Skin epidermis (tissue), 12 donors: Measurements from ENCODE around the gene ADAMTSL2.

Experiments
- H3K27ac ChIP-seq, 21 experiments: fragments of 200-600 bp; sonication (generic) in 11 of 21; one replicate each; pipeline ENCODE4 v1.5.0; 2020; ENCODE audit warnings: mild to moderate bottlenecking in 3 of 21, inconsistent platforms in 2 of 21, moderate library complexity in 2 of 21
- H3K4me3 ChIP-seq, 7 experiments: fragments of 200-600 bp; sonication (generic) in 2 of 7; one replicate each; pipeline ENCODE4 v1.5.0; 2020; ENCODE audit warnings: inconsistent platforms in 2 of 7, mild to moderate bottlenecking in 2 of 7, moderate library complexity in 1 of 7

Gene ADAMTSL2

DNA sequence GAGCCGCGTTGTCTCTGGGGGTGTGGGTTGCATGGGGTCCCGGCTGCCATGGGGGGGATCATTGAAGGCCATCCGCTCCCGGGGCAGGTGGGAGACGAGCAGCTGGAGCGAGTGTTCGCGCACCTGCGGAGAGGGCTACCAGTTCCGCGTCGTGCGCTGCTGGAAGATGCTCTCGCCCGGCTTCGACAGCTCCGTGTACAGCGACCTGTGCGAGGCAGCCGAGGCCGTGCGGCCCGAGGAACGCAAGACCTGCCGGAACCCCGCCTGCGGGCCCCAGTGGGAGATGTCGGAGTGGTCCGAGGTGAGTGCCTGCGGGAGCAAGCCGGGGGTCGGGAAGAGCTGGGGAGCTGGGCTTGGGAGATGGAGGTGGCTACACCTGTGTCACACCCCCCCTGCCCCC lies 33.7 kb downstream of the ADAMTSL2 start:
- Histone ChIP-seq H3K4me3 (no peak overlapping the region), H3K27ac (no peak overlapping the region)

DNA sequence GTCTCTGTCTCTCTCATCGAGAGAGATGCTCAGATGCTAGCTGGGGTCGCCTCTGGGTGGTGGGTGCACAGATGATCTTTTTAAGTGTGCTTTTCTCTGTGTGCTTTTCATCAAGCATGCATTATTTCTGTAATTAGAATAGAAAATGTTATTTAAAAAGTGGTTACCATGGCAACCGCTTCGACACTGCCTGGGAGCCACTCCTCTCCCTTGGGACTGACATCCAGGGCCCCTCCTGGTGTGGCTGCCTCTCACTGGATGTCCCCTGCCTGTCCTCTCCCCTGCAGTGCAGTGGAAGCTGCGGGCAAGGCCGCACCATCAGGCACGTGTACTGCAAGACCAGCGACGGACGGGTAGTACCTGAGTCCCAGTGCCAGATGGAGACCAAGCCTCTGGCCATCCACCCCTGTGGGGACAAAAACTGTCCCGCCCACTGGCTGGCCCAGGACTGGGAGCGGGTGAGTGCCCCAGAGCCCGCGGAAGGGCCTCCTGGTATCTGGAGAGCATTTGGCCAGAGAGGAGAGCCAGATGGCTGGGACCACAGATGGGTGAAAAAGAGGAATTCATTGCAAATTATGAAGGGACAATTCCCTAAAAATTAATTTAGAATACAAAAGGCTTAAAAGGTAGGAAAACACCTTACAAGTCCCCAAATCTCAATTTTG lies 34.7 kb downstream of the ADAMTSL2 start:
- Histone ChIP-seq H3K27ac (no peak overlapping the region), H3K4me3 (no peak overlapping the region)

DNA sequence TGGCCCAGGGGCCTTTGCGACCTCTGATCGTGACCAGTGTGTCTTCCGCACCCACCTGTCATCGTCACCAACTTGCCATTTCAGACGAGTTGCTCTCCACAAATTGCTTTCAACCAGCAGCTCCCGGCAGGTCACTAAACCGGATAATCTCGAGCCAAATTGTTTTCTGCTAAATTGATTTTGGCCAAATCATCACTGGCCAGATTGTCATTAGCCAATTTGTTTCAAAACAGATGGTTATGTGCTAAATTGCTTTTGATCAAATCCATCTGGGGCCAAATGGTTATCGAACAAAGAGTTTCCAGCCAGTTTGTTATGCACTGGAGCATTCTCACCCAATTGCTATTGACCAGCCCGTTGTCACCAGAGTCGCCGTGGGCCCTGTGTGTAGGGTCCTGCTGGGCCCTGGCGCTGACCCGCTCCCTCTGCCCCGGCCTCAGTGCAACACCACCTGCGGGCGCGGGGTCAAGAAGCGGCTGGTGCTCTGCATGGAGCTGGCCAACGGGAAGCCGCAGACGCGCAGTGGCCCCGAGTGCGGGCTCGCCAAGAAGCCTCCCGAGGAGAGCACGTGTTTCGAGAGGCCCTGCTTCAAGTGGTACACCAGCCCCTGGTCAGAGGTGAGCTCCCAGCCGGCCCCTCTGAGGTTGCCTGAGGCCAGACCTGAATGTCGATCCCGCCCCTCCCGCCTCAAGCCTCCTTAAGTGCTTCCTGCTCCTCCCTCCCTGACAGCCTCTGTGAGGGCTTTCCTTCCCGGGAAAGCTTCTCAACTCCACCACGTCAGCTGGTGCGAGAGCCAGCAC lies 35.6 kb downstream of the ADAMTSL2 start:
- Histone ChIP-seq H3K27ac (no peak overlapping the region), H3K4me3 (no peak overlapping the region)

DNA sequence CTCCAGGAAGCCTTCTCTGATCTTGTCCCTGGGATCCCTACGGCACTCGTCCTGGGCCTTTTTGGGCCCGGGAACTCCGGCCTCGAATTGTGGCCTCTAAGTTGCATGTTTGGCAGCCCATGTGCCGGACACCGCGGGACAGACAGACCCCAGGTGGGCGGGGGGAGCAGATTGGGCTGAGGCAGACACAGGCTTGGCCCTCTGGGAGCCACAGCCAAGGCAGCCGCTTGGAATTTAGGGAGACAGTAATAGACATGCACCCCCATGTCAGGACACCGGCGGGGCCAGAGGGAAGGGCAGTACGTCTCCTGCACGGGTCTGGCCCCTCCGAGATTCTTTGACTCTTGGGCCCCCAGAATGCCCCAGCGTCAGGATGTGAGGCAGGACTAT lies 36.2 kb downstream of the ADAMTSL2 start:
- Histone ChIP-seq H3K27ac (no peak overlapping the region), H3K4me3 (no peak overlapping the region)

DNA sequence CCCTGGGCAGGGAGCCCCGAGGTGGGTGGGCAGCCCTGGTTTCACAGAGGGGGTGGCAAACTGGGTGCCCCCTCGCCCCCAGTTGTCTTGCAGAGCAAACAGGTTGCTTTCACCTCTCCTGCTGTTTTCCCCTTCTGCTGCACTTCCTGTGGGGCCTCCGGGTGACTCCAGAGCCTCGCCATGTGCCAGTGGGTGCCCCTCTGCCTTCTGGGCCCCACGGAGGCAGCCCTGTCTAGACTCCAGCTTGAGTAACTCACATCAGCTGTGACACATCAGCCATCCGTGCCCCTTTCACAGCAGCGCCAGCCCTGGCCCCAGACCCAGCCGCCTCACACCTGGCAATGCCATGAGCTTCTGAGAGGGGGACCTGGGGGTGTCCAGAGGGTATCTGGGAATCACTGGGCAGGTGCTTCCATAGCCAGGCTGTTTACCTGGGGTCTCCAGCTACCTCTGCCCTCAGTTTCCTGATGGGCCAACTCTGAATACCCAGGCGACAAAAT lies 36.9 kb downstream of the ADAMTSL2 start:
- H3K4me3 ChIP-seq = no peak overlapping the region

DNA sequence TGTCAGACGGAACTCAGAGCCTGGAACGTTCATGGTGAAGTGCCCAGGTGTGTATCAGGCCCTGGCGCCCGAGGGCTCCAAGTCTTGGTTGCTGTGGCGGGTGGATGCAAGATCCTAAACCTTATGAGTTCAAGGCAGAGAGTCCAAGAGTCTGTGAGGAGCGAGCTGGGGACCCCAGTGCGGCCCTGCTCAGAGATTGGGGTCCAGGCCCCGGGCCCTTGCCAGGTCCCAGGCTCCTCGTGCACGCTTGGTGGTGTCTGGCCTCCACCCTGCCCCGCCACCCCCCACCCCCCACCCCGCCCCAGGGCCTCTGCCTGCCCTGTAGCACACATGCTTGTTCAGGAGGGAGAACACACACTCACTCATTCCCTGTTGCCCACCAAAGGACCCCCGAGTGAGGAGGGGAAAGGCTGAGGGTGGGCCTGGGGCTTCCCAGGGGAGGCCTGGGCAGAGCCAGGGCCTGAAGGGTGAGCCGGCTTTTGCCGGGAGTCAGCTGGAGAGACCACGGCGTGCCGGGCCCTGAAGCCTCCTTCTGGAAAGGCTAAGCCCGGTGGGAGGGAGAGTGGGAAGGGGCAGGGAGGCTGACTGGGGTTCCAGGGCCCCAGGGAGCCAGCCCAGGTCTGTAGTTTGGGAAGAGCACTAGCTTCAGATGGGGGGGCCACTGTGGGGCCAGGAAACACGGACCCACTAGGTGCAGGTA lies 37.5 kb downstream of the ADAMTSL2 start:
- Histone ChIP-seq H3K4me3 (no peak overlapping the region), H3K27ac (no peak overlapping the region)

More for the DNA sequence above, 36.9 kb downstream of the ADAMTSL2 start:
- no peak overlapping the region for H3K27ac ChIP-seq

DNA sequence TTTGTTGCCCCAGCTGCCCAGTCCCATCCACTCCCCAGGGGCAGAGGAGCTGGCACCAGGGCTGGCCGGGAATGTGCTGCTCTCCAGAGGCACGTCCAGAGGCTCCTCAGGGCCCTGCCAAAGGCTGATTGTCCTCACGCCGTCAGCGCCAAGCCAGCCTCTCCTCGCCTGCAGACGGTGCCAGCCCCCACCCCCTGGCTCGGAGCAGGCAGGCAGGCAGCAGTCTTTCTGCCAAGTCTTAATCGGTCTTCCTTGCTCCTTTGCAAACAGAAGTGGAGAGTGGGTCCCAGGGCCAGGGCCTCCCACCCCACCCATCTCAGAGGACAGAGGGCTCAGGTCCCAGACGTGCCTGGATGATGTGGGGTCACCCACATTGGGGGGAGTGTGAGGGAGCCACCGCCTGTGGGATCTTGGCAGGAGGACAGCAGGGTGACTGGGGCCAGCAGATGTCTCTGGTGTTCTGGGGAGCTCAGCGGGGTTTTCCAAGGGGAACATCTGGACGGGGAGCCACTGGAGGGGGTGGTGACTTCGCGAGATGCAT lies 38.4 kb downstream of the ADAMTSL2 start:
- Histone ChIP-seq H3K4me3 (no peak overlapping the region), H3K27ac (no peak overlapping the region)

DNA sequence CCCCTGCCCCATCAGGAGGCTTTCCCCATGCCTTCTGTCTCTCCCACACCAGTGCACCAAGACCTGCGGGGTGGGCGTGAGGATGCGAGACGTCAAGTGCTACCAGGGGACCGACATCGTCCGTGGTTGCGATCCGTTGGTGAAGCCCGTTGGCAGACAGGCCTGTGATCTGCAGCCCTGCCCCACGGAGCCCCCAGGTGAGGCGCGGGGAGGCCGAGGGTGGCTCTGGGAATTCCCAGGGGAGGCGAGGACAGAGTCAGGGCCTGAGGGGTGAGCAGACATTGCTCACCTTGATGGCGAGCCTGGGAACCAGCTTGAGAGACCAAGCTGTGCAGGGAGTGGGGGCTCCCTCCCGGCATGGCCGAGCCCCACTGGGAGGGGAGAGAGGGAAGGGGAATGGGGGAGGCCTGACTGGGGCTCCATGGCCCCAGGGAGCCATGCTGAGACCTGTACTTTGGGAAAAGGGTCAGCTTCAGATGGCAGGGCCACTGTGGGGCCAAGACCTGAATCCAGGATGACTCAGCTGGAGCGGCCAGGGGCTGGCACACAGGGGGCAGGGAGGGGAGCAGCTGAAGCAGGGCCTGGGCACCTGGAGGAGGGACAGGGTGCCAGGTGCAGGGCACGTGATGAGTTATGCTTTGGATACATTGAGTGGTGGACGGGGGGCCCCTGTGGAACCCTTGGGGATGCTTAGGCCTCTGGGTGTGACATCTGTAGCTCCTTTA lies 39.4 kb downstream of the ADAMTSL2 start:
- H3K27ac ChIP-seq = no peak overlapping the region
- H3K4me3 ChIP-seq = no peak overlapping the region

DNA sequence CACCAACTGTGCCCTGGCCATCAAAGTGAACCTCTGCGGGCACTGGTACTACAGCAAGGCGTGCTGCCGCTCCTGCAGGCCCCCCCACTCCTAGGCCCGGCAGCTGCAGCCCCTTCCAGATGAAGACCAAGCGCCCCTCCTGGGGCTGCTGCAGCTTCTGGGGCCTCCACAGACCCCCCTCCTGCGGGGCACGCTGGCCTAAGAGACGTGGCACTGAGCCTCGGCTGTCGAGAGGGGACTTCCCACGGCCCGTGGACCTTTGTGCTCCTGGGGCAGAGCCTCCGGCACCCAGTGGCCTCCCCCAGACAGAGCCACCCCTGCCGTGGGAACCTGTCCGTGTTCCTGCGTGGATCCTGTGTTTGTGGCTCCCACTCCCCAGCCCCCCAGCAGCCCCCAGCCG lies 40.3 kb downstream of the ADAMTSL2 start:
- Histone ChIP-seq H3K27ac (no peak overlapping the region), H3K4me3 (no peak overlapping the region)

DNA sequence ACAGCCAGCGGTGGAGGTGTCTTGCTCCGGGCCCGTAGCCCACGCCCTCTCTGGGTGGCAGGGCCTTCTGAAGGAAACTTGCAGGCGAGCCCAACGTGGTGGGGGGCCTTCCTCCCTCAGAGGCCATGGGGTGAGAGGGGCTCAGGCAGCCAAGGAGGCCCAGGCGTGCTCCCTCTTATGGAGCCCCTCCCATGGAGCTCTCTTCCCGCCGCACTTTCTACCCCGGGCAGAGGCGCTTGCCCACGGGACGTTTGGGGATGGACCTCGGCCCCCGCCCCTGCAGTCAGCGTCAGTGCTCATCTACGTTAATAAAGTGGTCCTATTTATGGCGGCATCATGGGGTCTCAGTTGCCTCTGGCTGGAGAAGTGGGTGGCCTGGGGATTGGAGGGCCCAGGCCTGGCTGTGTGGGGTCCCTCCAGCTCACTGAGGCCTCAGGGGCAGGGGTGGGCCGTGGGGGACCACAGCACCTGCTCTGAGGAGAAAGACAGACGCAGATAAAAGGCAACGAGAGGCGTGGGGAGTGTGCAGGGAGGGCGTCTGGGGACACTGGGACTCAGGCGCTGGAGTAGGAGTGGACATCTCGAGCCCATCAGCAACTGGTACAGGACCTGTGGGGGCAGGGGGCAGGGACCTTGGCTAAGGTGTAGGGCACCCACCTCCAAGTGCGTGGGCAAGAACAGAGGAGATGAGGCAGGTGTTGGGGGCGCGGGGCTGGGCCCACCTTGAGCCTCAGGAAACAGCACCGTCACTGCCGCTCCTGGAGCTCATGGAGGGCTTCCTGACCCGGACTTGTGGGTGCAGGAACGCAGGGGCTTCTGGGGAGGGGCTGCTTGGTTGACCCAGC lies 40.9 kb downstream of the ADAMTSL2 start:
- H3K27ac ChIP-seq = no peak overlapping the region
- H3K4me3 ChIP-seq = no peak overlapping the region

DNA sequence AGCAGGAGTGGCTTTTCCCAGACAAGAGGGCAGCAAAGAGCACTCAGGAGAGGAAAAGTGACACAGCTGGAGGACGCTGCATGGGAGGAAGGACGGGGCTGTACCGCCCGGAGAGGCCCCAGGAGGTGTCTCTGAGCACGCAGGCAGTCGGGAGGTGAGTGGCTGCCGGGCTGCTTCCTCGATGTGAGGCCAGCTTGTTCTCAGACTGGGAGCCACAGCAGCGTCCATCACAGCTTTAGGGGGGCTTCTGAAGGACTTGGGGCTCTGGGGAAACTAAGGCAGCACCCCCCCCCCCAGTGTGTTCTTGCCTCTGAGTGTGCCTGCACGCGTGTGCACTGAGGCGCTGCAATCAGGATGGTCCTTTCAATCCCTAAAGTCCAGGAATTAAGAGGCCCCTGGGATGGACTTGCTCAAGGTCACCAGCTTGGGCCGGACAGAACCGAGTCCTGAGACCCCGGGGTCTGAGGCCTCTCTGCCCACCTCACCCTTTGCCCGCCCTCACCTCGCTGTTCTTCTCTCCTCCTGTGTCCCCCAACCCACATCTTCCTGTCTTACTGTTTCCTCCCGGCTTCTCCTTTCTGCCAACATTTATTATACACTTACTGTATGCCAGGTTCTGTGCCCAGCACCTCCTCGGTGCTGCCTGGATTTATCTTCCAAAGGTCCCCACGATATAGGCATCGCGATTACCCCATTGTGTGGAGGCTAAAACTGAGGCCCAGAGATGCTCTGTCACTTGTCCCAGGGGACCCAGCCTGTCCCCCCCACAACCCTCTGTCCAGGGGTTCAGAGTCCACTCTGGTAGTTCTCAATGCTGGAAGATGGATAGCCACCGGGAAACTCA lies 41.7 kb downstream of the ADAMTSL2 start:
- no peak overlapping the region for H3K4me3 ChIP-seq
- H3K27ac ChIP-seq = no peak overlapping the region

DNA sequence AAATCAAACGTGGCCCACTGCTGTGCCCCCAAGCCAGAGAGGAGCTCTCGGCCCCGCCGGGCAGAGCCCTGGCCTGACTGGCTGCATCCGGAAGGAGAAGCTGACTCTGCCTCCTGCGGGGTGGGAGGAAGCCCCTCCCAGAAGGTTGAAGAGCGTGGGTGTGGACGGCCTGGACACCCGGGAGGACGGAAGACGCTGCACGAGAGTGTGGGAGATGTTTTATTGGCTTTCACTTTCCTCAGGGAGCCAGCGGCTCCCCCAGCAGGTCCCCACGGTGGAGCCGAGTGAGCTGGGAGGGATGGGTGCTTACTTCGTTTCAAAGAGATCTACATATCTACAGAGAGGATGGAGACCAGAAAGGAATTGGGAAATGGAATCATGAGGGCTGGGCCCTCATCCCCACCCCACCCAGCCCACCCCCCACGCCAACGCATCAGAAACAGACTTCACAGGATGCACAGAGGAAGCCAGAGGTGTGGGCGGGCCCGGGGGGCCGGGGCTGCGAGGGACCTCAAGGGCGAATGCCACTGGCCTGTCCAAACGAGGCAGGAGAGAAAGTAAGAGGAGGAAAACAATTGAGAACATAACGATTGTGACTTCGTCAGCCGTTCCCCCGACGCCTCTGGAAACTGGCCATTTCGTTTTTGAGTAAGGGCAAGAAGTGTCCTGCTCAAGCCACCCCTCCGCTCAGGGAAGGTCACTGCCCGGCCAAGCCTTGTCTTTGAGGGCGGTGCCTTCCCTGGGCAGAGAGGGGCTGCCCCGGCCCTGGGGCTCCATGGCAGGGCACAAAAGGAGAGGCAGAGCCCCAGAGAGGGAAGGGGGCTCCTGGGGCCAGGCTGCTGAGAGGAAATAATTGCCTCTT lies 42.6 kb downstream of the ADAMTSL2 start:
- H3K27ac ChIP-seq = no peak overlapping the region
- no peak overlapping the region for H3K4me3 ChIP-seq

DNA sequence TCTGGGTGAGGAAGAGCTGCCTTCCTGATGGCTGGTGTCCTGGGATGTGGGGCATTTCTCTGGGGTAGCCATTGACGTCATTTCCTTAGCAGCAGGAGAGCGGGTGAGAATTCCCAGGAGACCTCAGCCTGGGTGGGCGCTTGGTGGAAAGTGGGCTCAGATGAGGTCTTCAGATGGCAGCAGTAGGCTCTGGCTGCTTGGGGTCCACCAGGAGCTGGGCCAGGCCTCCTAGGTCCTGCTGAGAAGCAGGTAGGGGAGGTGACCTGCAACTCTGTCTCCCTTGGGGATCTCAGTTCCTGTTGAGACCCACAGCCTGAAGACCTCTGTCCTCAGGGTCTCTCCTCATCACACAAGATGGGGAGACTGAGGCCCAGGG lies 43.2 kb downstream of the ADAMTSL2 start:
- no peak overlapping the region for H3K4me3 ChIP-seq
- no peak overlapping the region for H3K27ac ChIP-seq

DNA sequence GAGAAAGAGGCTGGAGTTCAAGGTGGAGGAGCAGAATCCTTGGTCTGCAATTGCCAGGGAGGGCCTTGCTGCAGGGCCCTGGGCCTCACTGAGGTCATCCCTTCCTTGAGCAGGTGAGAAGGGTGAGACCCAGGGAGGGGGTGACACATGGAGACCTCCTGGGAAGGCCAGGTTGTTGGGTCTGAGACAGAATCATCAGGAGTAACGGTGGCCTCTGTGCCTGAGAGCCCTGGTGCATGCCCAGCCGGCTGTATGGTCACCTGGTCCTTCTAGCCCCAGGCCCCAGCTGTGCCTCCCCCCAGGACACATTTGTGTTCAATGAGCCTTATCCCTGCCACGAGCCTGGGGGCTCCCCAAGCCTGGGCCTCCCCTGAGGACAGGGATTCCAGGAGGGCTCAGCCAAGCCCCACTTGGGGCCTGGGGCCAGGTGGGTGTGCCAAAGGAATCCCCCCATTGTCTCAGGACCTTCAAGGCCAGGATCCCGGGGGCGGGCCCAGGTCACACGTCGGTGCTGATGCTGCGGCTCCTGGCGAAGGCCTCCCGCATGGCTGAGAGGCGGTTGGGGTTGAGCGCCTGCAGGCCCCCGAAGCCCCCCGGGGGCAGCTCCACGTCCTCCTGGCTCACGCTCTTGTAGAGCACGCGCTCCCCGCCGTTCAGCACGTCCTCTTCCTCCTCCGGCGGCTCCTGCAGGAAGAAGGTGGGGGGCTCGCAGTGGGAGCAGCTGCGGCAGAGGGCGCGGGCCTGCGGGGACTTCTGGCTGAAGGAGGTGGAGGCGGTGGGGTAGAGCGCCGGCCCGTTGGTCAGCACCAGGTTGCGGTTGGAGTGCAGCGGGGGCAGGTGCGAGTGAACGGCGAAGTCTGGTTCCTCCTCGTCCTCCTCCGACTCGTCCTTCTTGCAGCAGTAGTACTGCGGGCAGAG lies 44.3 kb downstream of the ADAMTSL2 start:
- Histone ChIP-seq H3K27ac (no peak overlapping the region), H3K4me3 (no peak overlapping the region)

DNA sequence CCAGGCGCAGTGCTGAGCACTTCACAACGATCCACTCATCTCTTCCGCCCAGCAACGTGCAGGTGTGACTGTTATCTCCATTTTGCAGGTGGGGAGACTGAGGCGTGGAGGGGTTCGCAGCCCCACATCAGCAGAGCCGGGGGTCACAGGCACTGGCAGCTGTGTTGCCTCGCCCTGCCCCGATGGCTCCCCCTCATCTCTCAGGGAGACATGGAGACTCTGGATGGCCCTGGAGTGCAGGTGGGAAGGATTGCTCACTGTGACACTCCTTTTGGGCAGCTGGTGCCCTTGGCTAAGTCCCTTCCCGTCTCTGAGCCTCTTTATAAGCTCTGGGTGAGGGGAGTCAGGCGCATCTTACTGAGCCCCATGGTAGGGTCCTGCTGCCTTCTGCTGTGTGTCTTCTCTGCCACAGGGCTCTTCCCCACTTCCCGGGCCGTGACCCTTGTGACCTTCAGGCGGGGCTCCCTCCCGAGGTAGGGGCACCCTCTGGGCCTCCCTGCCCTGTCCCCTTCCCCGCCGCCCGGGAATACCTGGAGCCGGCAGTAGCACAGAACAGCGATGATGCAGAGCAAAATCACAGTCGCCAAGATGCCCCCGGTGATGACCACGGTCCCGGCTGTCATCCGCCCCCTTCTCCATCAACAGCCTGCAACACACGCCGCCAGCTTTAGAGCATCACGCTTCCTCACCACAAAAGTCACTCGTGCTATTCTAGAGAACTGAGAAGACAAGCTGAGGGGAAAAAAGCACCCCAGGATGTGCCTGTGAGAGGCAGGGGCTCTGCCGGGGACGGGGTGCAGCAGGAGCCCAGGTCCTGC lies 45.3 kb downstream of the ADAMTSL2 start:
- Histone ChIP-seq H3K4me3 (no peak overlapping the region), H3K27ac (no peak overlapping the region)

DNA sequence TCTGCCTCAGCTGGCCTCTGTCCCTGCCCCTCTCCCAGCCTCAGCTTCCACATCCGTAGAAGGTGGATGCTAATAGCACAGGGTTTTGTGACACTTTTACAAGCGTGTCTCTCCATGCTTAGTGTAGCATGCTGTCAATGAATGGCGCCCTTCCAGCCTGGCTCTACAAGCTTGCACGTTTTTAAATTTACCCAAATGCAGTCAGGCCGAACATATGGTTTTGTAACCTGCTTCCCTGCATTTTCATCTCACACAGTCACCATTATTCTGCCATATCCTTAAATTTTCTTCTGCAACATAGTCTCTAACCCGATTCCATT lies 45.9 kb downstream of the ADAMTSL2 start:
- no peak overlapping the region for H3K27ac ChIP-seq
- H3K4me3 ChIP-seq = no peak overlapping the region
